Trophoblast cell (in vitro differentiated cells and primary cell): ENCODE data around the gene HIPK1.
"Not testable (repeated sequence)": the region's sequence is repeated elsewhere in the genome, so short reads cannot be mapped to it uniquely, and the experiment has no call there.

Experiments used
- DNase-seq, 2 donors: peaks; one replicate each; pipeline ENCODE4 v3.0.0-alpha.2; 2016
- H2AFZ ChIP-seq: 2 replicates; pipeline ENCODE4 v1.6.1; 2013; ENCODE audit warnings: low read length, moderate library complexity, mild to moderate bottlenecking; ENCODE audit not compliant: insufficient read depth, poor library complexity
- H2AK5ac ChIP-seq: 2 replicates; pipeline ENCODE4 v1.6.1; 2013; ENCODE audit warnings: mild to moderate bottlenecking, low read length
- H2BK120ac ChIP-seq: 2 replicates; pipeline ENCODE4 v1.6.1; 2013; ENCODE audit warnings: low read length, mild to moderate bottlenecking, moderate library complexity; ENCODE audit not compliant: insufficient read depth, poor library complexity
- H2BK12ac ChIP-seq: 2 replicates; pipeline ENCODE4 v1.6.1; 2013; ENCODE audit warnings: mild to moderate bottlenecking, low read length, moderate library complexity
- H2BK5ac ChIP-seq: 2 replicates; pipeline ENCODE4 v1.6.1; 2013; ENCODE audit warnings: low read length, low read depth, moderate library complexity, mild to moderate bottlenecking; ENCODE audit not compliant: poor library complexity
- H3K14ac ChIP-seq: 2 replicates; pipeline ENCODE4 v1.6.1; 2013; ENCODE audit warnings: mild to moderate bottlenecking, low read length
- H3K18ac ChIP-seq: 2 replicates; pipeline ENCODE4 v1.6.1; 2013; ENCODE audit warnings: mild to moderate bottlenecking, low read length
- H3K23ac ChIP-seq: 2 replicates; pipeline ENCODE4 v1.6.1; 2013; ENCODE audit warnings: low read length
- H3K27ac ChIP-seq: 2 replicates; pipeline ENCODE4 v1.5.1; 2013; ENCODE audit warnings: low read depth, mild to moderate bottlenecking, inconsistent platforms, low read length, moderate library complexity
- H3K27me3 ChIP-seq: 2 replicates; pipeline ENCODE4 v1.6.1; 2013; ENCODE audit warnings: inconsistent platforms, mild to moderate bottlenecking, low read length, moderate library complexity; ENCODE audit not compliant: insufficient read depth
- H3K36me3 ChIP-seq, 2 experiments: 1 replicate in 1 of 2; 2 replicates in 1 of 2; pipeline ENCODE4 v1.6.1; 2013; ENCODE audit warnings: low read length in 2 of 2, mild to moderate bottlenecking in 2 of 2, moderate library complexity in 1 of 2; ENCODE audit not compliant: insufficient read depth in 2 of 2, control insufficient read depth in 1 of 2
- H3K4ac ChIP-seq: 2 replicates; pipeline ENCODE4 v1.6.1; 2013; ENCODE audit warnings: low read depth, mild to moderate bottlenecking, low read length, moderate library complexity
- H3K4me1 ChIP-seq, 2 experiments: 1 replicate in 1 of 2; 2 replicates in 1 of 2; pipeline ENCODE4 v1.6.1; 2013; ENCODE audit warnings: low read length in 2 of 2, mild to moderate bottlenecking in 2 of 2, moderate library complexity in 1 of 2; ENCODE audit not compliant: insufficient read depth in 2 of 2, control insufficient read depth in 1 of 2
- H3K4me2 ChIP-seq: 2 replicates; pipeline ENCODE4 v1.6.1; 2013; ENCODE audit warnings: inconsistent platforms, mild to moderate bottlenecking, low read length, moderate library complexity
- H3K4me3 ChIP-seq: 2 replicates; pipeline ENCODE4 v1.5.1; 2013; ENCODE audit warnings: mild to moderate bottlenecking, low read depth, low read length, inconsistent platforms
- H3K79me1 ChIP-seq: one replicate; pipeline ENCODE4 v1.6.1; 2013; ENCODE audit warnings: low read length
- H3K79me2 ChIP-seq: 2 replicates; pipeline ENCODE4 v1.6.1; 2013; ENCODE audit warnings: low read length, mild to moderate bottlenecking; ENCODE audit not compliant: control insufficient read depth, insufficient read depth, poor library complexity
- H3K9ac ChIP-seq: 2 replicates; pipeline ENCODE4 v1.6.1; 2013; ENCODE audit warnings: mild to moderate bottlenecking, low read length
- H3K9me3 ChIP-seq: 2 replicates; pipeline ENCODE4 v1.6.1; 2013; ENCODE audit warnings: low read depth, mild to moderate bottlenecking, control low read depth, inconsistent platforms, low read length; ENCODE audit not compliant: insufficient read depth
- H4K12ac ChIP-seq: 2 replicates; pipeline ENCODE4 v1.6.1; 2013; ENCODE audit warnings: low read depth, mild to moderate bottlenecking, low read length, moderate library complexity
- H4K8ac ChIP-seq: 2 replicates; pipeline ENCODE4 v1.6.1; 2013; ENCODE audit warnings: low read depth, mild to moderate bottlenecking, low read length, moderate library complexity
- H4K91ac ChIP-seq: one replicate; pipeline ENCODE4 v1.6.1; 2013; ENCODE audit warnings: low read depth, mild to moderate bottlenecking, low read length, moderate library complexity
- WGBS: extraction: QIAGEN DNeasy Blood & Tissue Kit; methylation state at CpG from one replicate; pipeline ENCODE4 v1.1.7; 2013; ENCODE audit warnings: missing lambda C conversion rate; ENCODE audit not compliant: insufficient read length, insufficient coverage; ENCODE audit errors: extremely low coverage; 5-methylcytosine and 5-hydroxymethylcytosine counted together

The HIPK1 gene

DNA sequence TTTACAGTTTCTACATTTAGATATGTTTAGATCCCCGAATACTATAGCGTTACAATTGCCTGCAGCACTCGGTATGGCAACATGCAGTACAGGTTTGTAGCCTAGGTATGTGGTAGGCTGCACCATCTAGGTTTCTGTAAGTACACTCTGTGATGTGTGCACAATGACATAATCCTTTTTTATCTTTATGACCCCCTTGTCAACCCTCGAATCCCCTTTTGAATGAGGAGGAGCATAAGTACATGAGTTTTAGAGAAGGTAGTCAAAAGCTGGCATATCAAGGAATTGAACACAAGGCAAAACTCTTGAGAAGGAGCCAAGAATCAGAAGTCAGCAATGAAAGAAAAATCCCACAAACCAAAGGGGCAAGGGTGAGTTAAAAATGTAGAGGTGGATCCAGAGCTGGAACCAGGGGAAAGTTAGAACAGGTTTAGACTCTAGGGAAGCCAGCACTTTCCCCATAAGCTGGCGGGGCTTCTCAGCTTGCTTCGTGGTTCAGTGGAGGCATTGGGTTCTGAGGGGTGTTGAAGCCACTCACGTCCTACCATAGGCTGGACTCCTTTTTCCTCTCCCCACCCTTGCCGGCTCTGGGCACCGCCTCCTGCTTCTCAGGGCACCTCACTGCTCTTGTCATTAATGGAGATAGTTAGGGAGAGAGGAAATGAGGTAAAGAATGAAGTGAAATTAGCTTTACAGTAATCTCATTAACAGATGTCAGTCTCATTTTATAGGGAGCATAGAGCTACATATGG, 81.5 kb downstream of the HIPK1 start:
- H3K4ac ChIP-seq = no peak overlapping the region
- H4K12ac ChIP-seq = no peak overlapping the region
- H3K79me2 ChIP-seq = no peaks in the 10 kb centered on the region
- no CpG with 5 or more reads among the region's 9 CpGs for WGBS
- no peak overlapping the region for H2BK5ac ChIP-seq
- no peak overlapping the region for H3K9ac ChIP-seq
- H2AK5ac ChIP-seq = no peak overlapping the region
- H4K91ac ChIP-seq = no peak overlapping the region
- H2BK12ac ChIP-seq = no peak overlapping the region
- no peaks in the 10 kb centered on the region for H3K79me1 ChIP-seq
- no peak overlapping the region for H3K4me2 ChIP-seq
- no peak overlapping the region for H2AFZ ChIP-seq
- no peaks in the 10 kb centered on the region for H3K27me3 ChIP-seq
- H3K36me3 ChIP-seq = no peaks in the 10 kb centered on the region
- no peak overlapping the region for H3K23ac ChIP-seq
- no peak overlapping the region for H4K8ac ChIP-seq
- no peak overlapping the region for H3K4me3 ChIP-seq
- H3K27ac ChIP-seq = no peak overlapping the region
- H3K9me3 ChIP-seq = peaks cover 1% of the 10 kb centered on the region
- H3K14ac ChIP-seq = no peak overlapping the region
- no peak overlapping the region for H3K18ac ChIP-seq
- H2BK120ac ChIP-seq = no peak overlapping the region
- no peak for DNase-seq
- H3K4me1 ChIP-seq = peaks cover 0 to 2% of the 10 kb centered on the region in 2 experiments

DNA sequence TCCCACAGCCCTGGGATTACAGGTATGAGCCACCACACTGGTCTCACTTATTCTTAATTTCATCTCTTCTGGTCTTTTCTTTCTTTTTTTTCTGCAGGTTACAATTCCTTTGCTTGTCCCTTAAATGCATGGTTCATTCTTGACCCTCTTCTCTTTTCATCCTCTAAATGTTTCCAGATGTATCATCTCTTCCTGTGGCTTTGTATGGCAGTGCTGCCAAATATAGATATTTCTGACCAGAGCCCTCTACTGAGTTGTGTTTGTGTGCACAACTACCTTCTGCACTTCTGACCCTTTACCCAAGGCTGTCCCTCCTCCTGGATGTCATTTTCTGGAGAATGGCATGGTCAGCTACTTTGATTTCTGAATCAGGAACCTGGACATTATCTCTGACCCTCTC, 82.7 kb downstream of the HIPK1 start:
- no peak overlapping the region for H3K23ac ChIP-seq
- H2BK12ac ChIP-seq = no peak overlapping the region
- H2AFZ ChIP-seq = no peak overlapping the region
- H3K4me2 ChIP-seq = no peak overlapping the region
- no peak overlapping the region for H2BK5ac ChIP-seq
- DNase-seq = no peak
- H3K4me1 ChIP-seq = peaks cover 0 to 2% of the 10 kb centered on the region in 2 experiments
- H3K14ac ChIP-seq = no peak overlapping the region
- no peak overlapping the region for H3K27ac ChIP-seq
- H2BK120ac ChIP-seq = no peak overlapping the region
- H2AK5ac ChIP-seq = no peak overlapping the region
- no peak overlapping the region for H4K91ac ChIP-seq
- H3K79me2 ChIP-seq = no peaks in the 10 kb centered on the region
- no peak overlapping the region for H3K4me3 ChIP-seq
- no peaks in the 10 kb centered on the region for H3K27me3 ChIP-seq
- H3K9ac ChIP-seq = no peak overlapping the region
- no peak overlapping the region for H4K8ac ChIP-seq
- no peak overlapping the region for H3K18ac ChIP-seq
- peaks cover 1% of the 10 kb centered on the region for H3K9me3 ChIP-seq
- no peak overlapping the region for H3K4ac ChIP-seq
- H3K36me3 ChIP-seq = no peaks in the 10 kb centered on the region
- H4K12ac ChIP-seq = no peak overlapping the region
- H3K79me1 ChIP-seq = no peaks in the 10 kb centered on the region

DNA sequence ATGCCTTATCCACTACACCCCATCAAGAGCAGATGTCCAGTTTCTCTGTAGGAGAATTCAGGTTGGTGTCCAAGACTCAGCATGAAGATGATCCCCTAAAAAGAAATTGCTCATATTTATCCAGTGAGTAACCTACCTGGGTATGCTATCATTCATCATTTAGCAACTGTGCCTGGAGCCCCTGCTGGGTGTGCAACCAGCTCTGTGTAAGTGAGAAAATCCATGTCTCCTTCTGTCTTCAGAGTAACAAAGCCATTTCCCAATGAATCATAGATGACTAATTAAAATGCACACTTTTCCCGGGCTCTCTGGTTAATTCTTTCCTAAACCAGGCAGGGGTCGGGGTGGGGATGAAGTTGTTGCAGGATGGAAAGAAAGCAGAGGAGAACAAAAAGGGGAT, 86.0 kb downstream of the HIPK1 start:
- WGBS = no CpG with 5 or more reads among the region's 2 CpGs

DNA sequence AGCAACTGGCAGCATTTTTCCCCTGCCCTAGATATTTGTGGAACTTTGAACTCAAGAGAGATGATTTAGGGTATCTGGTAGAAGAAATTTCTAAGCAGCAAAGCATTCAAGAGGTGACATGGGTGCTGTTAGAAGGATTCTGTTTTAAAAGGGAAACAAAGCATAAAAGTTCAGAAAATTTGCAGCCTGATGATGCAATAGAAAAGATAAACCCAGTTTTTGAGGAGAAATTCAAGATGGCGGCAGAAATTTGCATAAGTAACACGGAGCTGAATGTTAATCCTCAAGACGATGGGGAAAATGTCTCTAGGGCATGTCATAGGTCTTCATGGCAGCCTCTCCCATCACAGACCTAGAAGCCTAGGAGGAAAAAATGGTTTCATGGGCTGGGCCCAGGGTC, 90.6 kb downstream of the HIPK1 start:
- no CpG with 5 or more reads among the region's 3 CpGs for WGBS
- H2BK120ac ChIP-seq, H3K79me2 ChIP-seq, H4K8ac ChIP-seq, H3K4ac ChIP-seq, H3K4me1 ChIP-seq, H2AFZ ChIP-seq, H3K9me3 ChIP-seq, H2BK12ac ChIP-seq, DNase-seq, H3K36me3 ChIP-seq, H3K23ac ChIP-seq, H4K12ac ChIP-seq, H3K27ac ChIP-seq, H3K4me2 ChIP-seq, H3K18ac ChIP-seq, H3K79me1 ChIP-seq, H2BK5ac ChIP-seq, H2AK5ac ChIP-seq, H4K91ac ChIP-seq, H3K14ac ChIP-seq, H3K9ac ChIP-seq, H3K4me3 ChIP-seq, H3K27me3 ChIP-seq: not testable (repeated sequence)

More for the DNA sequence above, 86.0 kb downstream of the HIPK1 start:
- Histone ChIP-seq H3K9me3 (peaks cover 3% of the 10 kb centered on the region), H3K14ac (no peak overlapping the region), H3K27me3 (no peaks in the 10 kb centered on the region), H2AK5ac (no peak overlapping the region), H3K27ac (no peak overlapping the region), H4K8ac (no peak overlapping the region), H3K23ac (no peak overlapping the region), H3K36me3 (no peaks in the 10 kb centered on the region), H4K91ac (no peak overlapping the region), H3K4me3 (no peak overlapping the region), H3K79me2 (no peaks in the 10 kb centered on the region), H3K9ac (no peak overlapping the region), H2BK12ac (no peak overlapping the region), H3K18ac (no peak overlapping the region), H3K4me2 (no peak overlapping the region), H3K4me1 (no peaks in the 10 kb centered on the region), H2BK120ac (no peak overlapping the region), H3K4ac (no peak overlapping the region), H2AFZ (no peak overlapping the region), H4K12ac (no peak overlapping the region), H2BK5ac (no peak overlapping the region), H3K79me1 (no peaks in the 10 kb centered on the region)
- no peak for DNase-seq
